OCI-LY1 (cell line): ENCODE measurements around the gene DYRK2.

Experiments used
- CTCF ChIP-seq: fragments of 200-600 bp; sonication (generic), shearing (Covaris generic); IDR thresholded peaks from 2 replicates; pipeline ENCODE4 v1.5.1; 2017; ENCODE audit warnings: mild to moderate bottlenecking, antibody characterized with exemption, low read length, moderate library complexity, mixed read lengths
- EZH2 ChIP-seq: fragments of 200-600 bp; sonication (generic), shearing (Covaris generic); IDR thresholded peaks from 2 replicates; pipeline ENCODE4 v1.8.0; 2017; ENCODE audit warnings: borderline replicate concordance, mixed run types, mild to moderate bottlenecking, antibody characterized with exemption, low read length, moderate library complexity, mixed read lengths

- TF ChIP-seq CTCF (no peak), EZH2 (no peak)
These were observed 2.0 kb downstream of the DYRK2 start for GRCh38 chr12:67650388-67651131.
